Esophagus muscularis mucosa (tissue), 4 donors: ENCODE results near the gene PRR5L.

Experiments
- CTCF ChIP-seq, 3 experiments: fragments of 200-600 bp in 2 of 3; fragments of 450-650 bp in 1 of 3; sonication (generic) in 2 of 3; IDR thresholded peaks; one replicate each; pipeline ENCODE4 v1.5.1; 2017 to 2019; ENCODE audit warnings: antibody characterized with exemption in 3 of 3, mild to moderate bottlenecking in 2 of 3, moderate library complexity in 1 of 3
- EP300 ChIP-seq: sonication (generic); formaldehyde crosslinking; IDR thresholded peaks from one replicate; pipeline ENCODE4 v1.6.1; 2017; ENCODE audit warnings: antibody characterized with exemption
- POLR2A ChIP-seq: fragments of 450-650 bp; IDR thresholded peaks from one replicate; pipeline ENCODE4 v1.6.1; 2017; ENCODE audit warnings: antibody characterized with exemption, moderate library complexity, mild to moderate bottlenecking, low read depth
- POLR2AphosphoS5 ChIP-seq, 2 donors: sonication (generic); formaldehyde crosslinking; IDR thresholded peaks; one replicate each; pipeline ENCODE4 v1.6.1; 2017; ENCODE audit warnings: antibody characterized with exemption in 2 of 2

- TF ChIP-seq CTCF (IDR thresholded peaks at IDR 0.05), result no peak
- no peak for TF ChIP-seq EP300
- no peak for TF ChIP-seq POLR2A
- no peak for TF ChIP-seq POLR2AphosphoS5 (IDR thresholded peaks at IDR 0.05)
Observed at GRCh38 chr11:36357831-36358230, 61.7 kb downstream of the PRR5L start.
